HCT116 (cell line): ENCODE data around the gene HPCAL1. TPM values are rescaled to one million over a fixed set of nuclear protein-coding genes. Genes with fewer than 3 reads are reported as not detected.

Experiments used
- ATAC-seq: fragments of 200-7000 bp; cut with Tn5 transposase; 2 replicates; pipeline ENCODE4 v1.9.1; 2020; ENCODE audit warnings: mild to moderate bottlenecking, moderate library complexity
- BruUV-seq: library from RNA; stranded (reverse); fragments of 400-500 nt; replicated peaks from 2 replicates; lab custom pipeline; 2021; lab: Mats Ljungman, UMichigan
- CTCF ChIA-PET: fragments of 300-600 bp; sonication (Branson Sonifier 250); formaldehyde crosslinking; loops from one replicate; lab custom pipeline; 2021; ENCODE audit warnings: antibody characterized with exemption; lab: Charles Lee
- POLR2A ChIA-PET: fragments of 300-600, 350-600 bp; sonication (Branson Sonifier 250); formaldehyde crosslinking; loops from one replicate; lab custom pipeline; 2021; ENCODE audit warnings: antibody characterized with exemption; lab: Charles Lee
- RAD21 ChIA-PET, 2 experiments: fragments of 300-600 bp; sonication (Branson Sonifier 250); formaldehyde crosslinking; loops; one replicate each; lab custom pipeline; 2023; ENCODE audit warnings: low total read pairs in 2 of 2; ENCODE audit not compliant: uncharacterized antibody in 2 of 2, unreplicated experiment in 2 of 2, low non-redundant PET in 1 of 2; lab: Charles Lee
- DNase-seq: peaks from one replicate; pipeline ENCODE4 v3.0.0-alpha.2; 2010; ENCODE audit warnings: low read depth, low spot score
- H2AFZ ChIP-seq: fragments of 200-600 bp; shearing (Covaris generic), sonication (generic); 2 replicates; pipeline ENCODE4 v1.6.1; 2017; ENCODE audit warnings: low read depth, mixed run types, mixed read lengths, antibody characterized with exemption, low read length; ENCODE audit not compliant: poor library complexity, severe bottlenecking
- H3K27ac ChIP-seq: 2 replicates; pipeline ENCODE4 v1.5.1; 2012; ENCODE audit warnings: low read depth, low read length
- H3K27me3 ChIP-seq: fragments of 200-600 bp; sonication (generic); 2 replicates; pipeline ENCODE4 v1.6.1; 2016; ENCODE audit warnings: mixed run types, low read length, mixed read lengths; ENCODE audit not compliant: insufficient read depth
- H3K36me3 ChIP-seq, 2 experiments: fragments of 200-500 bp in 1 of 2; fragments of 200-600 bp in 1 of 2; sonication (Bioruptor generic) in 1 of 2; sonication (generic) in 1 of 2; 2 replicates each; pipeline versions ENCODE4 v1.5.1 to v1.6.1; 2014 to 2016; ENCODE audit warnings: low read length in 2 of 2, inconsistent platforms in 1 of 2, mixed read lengths in 1 of 2, mixed run types in 1 of 2; ENCODE audit not compliant: insufficient read depth in 2 of 2, control insufficient read depth in 1 of 2
- H3K4me1 ChIP-seq, 2 experiments: fragments of 200-600 bp in 1 of 2; sonication (generic) in 1 of 2; 2 replicates each; pipeline versions ENCODE4 v1.5.1 to v1.6.1; 2012 to 2017; ENCODE audit warnings: low read length in 2 of 2, inconsistent platforms in 1 of 2, mild to moderate bottlenecking in 1 of 2, mixed read lengths in 1 of 2, mixed run types in 1 of 2, moderate library complexity in 1 of 2; ENCODE audit not compliant: insufficient read depth in 2 of 2, control insufficient read depth in 1 of 2
- H3K4me2 ChIP-seq: fragments of 200-600 bp; sonication (generic); 2 replicates; pipeline ENCODE4 v1.6.1; 2017; ENCODE audit warnings: mixed run types, low read length, mixed read lengths
- H3K4me3 ChIP-seq, 2 experiments: fragments of 200-600 bp in 1 of 2; sonication (generic) in 1 of 2; replicated peaks in 1 of 2; 2 replicates each; pipeline ENCODE4 v1.5.1; 2011 to 2016; ENCODE audit warnings: low read length in 2 of 2, control low read depth in 1 of 2, low read depth in 1 of 2, mild to moderate bottlenecking in 1 of 2, mixed read lengths in 1 of 2, mixed run types in 1 of 2
- H3K79me2 ChIP-seq: fragments of 200-600 bp; sonication (generic); 2 replicates; pipeline ENCODE4 v1.6.1; 2017; ENCODE audit warnings: mild to moderate bottlenecking, mixed run types, low read length, moderate library complexity, mixed read lengths; ENCODE audit not compliant: insufficient read depth
- H3K9ac ChIP-seq: fragments of 200-600 bp; sonication (generic); 2 replicates; pipeline ENCODE4 v1.6.1; 2016; ENCODE audit warnings: low read length, mixed read lengths
- H3K9me2 ChIP-seq: fragments of 200-600 bp; sonication (generic), shearing (Covaris generic); 2 replicates; pipeline ENCODE4 v1.6.1; 2017; ENCODE audit warnings: mixed run types, mild to moderate bottlenecking, moderate library complexity; ENCODE audit not compliant: insufficient read depth
- H3K9me3 ChIP-seq, 2 experiments: fragments of 200-500 bp in 1 of 2; fragments of 200-600 bp in 1 of 2; sonication (Bioruptor generic) in 1 of 2; sonication (generic) in 1 of 2; 2 replicates each; pipeline ENCODE4 v1.6.1; 2014 to 2017; ENCODE audit warnings: low read length in 2 of 2, mixed read lengths in 2 of 2, inconsistent platforms in 1 of 2, low read depth in 1 of 2, mild to moderate bottlenecking in 1 of 2, mixed run types in 1 of 2, moderate library complexity in 1 of 2; ENCODE audit not compliant: control insufficient read depth in 1 of 2, insufficient read depth in 1 of 2
- H4K20me1 ChIP-seq: fragments of 200-600 bp; sonication (generic), shearing (Covaris generic); 2 replicates; pipeline ENCODE4 v1.6.1; 2017; ENCODE audit warnings: mixed run types, mild to moderate bottlenecking, moderate library complexity; ENCODE audit not compliant: insufficient read depth
- CBX3 ChIP-seq: IDR thresholded peaks from 2 replicates; pipeline ENCODE4 v1.6.1; 2012; ENCODE audit warnings: low read depth
- CEBPB ChIP-seq: IDR thresholded peaks from 2 replicates; pipeline ENCODE4 v1.6.1; 2012; ENCODE audit warnings: low read depth
- EGR1 ChIP-seq: IDR thresholded peaks from 2 replicates; pipeline ENCODE4 v1.6.1; 2012; ENCODE audit warnings: low read depth
- ELF1 ChIP-seq: IDR thresholded peaks from 2 replicates; pipeline ENCODE4 v1.6.1; 2012; ENCODE audit warnings: low read depth, borderline replicate concordance
- EZH2 ChIP-seq: fragments of 200-600 bp; sonication (generic); IDR thresholded peaks from 2 replicates; pipeline ENCODE4 v1.6.1; 2017; ENCODE audit warnings: antibody characterized with exemption, mixed run types
- EZH2phosphoT487 ChIP-seq: fragments of 200-600 bp; IDR thresholded peaks from 2 replicates; pipeline ENCODE4 v1.6.1; 2018; ENCODE audit warnings: antibody characterized with exemption, borderline replicate concordance
- FOSL1 ChIP-seq: IDR thresholded peaks from 2 replicates; pipeline ENCODE4 v1.6.1; 2012; ENCODE audit warnings: low read depth
- JUND ChIP-seq: IDR thresholded peaks from 2 replicates; pipeline ENCODE4 v1.6.1; 2012
- POLR2AphosphoS5 ChIP-seq: IDR thresholded peaks from 2 replicates; pipeline ENCODE4 v1.6.1; 2011; ENCODE audit warnings: mild to moderate bottlenecking, low read depth, low read length, moderate library complexity
- RAD21 ChIP-seq: IDR thresholded peaks from 2 replicates; pipeline ENCODE4 v1.6.1; 2012; ENCODE audit warnings: low read depth, mild to moderate bottlenecking
- SIN3A ChIP-seq: IDR thresholded peaks from 2 replicates; pipeline ENCODE4 v1.6.1; 2012; ENCODE audit warnings: low read depth
- SP1 ChIP-seq: IDR thresholded peaks from 2 replicates; pipeline ENCODE4 v1.6.1; 2012; ENCODE audit warnings: low read depth
- TCF7L2 ChIP-seq: IDR thresholded peaks from 2 replicates; pipeline ENCODE4 v1.7.0; 2011; ENCODE audit warnings: borderline replicate concordance, inconsistent platforms; ENCODE audit not compliant: insufficient read depth, insufficient read length; ENCODE audit errors: extremely low read depth
- YY1 ChIP-seq: IDR thresholded peaks from 2 replicates; pipeline ENCODE4 v1.6.1; 2011; ENCODE audit warnings: low read length, low read depth, moderate library complexity, mild to moderate bottlenecking; ENCODE audit not compliant: insufficient replicate concordance; ENCODE audit errors: extremely low read depth
- ZFX ChIP-seq: fragments of 450-650 bp; IDR thresholded peaks from 2 replicates; pipeline ENCODE4 v1.6.1; 2017
- ZNF274 ChIP-seq: fragments of 200-500 bp; sonication (Bioruptor generic); IDR thresholded peaks from 2 replicates; pipeline ENCODE4 v1.6.1; 2014; ENCODE audit warnings: mild to moderate bottlenecking, low read depth, low read length, inconsistent platforms
- intact Hi-C: fragments of 100-400 bp; cut with micrococcal nuclease; formaldehyde crosslinking; loops from 2 replicates; pipeline ENCODE4 v1.10.0; 2022
- total RNA-seq: library from RNA; stranded (reverse); gene quantifications from one replicate; pipeline ENCODE4 v1.2.1, GENCODE V29; 2021; ENCODE audit not compliant: unreplicated experiment
- TF ChIP-seq, protein P1 (sequence below): IDR thresholded peaks from 2 replicates; pipeline ENCODE4 v1.6.1; 2012
- TF ChIP-seq, protein P2 (sequence below): IDR thresholded peaks from 2 replicates; pipeline ENCODE4 v1.6.1; 2012; ENCODE audit warnings: low read depth
- TF ChIP-seq, protein P3 (sequence below): IDR thresholded peaks from 2 replicates; pipeline ENCODE4 v1.6.1; 2012
- TF ChIP-seq, protein P4 (sequence below): IDR thresholded peaks from 2 replicates; pipeline ENCODE4 v1.6.1; 2011; ENCODE audit warnings: mild to moderate bottlenecking, low read length, moderate library complexity; ENCODE audit not compliant: insufficient replicate concordance; ENCODE audit errors: extremely low read depth

The HPCAL1 gene
- total RNA-seq, 1 experiment from 2014 or later: 111 TPM

DNA sequence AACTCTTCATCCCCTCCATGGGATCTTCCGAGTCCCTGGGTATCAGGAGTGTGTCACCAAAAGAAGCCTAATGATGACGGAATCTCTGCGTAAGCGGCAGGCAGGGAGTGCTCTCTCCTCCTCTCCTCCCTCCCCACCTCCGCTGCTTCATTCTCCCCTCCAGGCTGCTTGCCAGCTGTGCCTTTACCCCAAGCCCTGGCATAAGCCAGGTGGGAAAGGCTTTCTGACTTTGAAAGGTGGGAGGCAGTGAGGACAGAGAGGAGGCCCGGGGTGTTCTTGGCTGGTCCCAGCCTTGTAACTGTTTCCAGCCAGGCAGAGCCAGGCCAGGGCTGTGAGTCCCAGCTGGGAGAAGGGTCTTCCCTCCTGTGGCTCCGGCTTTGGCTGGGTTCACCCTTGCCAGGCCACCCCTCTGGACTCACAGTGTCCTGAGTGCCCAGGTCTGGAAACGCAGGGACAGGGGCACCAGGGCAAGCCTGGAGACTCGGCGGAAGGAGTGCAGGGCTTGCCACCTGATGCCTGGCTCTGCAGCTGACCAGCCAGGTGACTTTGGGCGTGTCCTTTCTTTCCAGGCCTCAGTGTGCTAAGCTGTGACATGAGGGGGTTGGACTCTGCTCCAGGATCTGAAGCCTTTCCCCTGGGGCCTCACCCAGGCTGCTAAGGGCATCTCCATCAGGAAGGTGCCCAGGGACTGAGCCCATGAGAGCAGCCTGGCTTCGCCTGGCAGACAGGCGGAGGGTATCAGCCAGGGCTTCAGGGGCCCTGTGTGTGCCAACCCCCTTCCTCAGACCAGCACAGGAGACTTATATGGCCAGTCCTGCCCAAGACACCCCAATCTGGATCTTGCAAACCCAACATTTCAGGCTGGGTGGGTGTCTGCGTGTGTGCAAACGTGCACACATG, 32.7 kb upstream of the HPCAL1 start:
- POLR2A ChIA-PET: no interaction called here
- H3K9ac ChIP-seq: no peak overlapping the region
- H3K27ac ChIP-seq: no peak overlapping the region; the same call in 1 of the 2 replicates

More for the DNA sequence above, 32.7 kb upstream of the HPCAL1 start:
- intact Hi-C loops: loop anchor here (1.0 kb wide), 2 partner anchors 139 to 165 kb away; no protein-coding TSS in a partner anchor
- Histone ChIP-seq H2AFZ (no peak overlapping the region), H3K4me1 (peaks cover 10 to 26% of the 10 kb centered on the region in 2 experiments; a peak in 3 of 4 replicates), H4K20me1 (no peaks in the 10 kb centered on the region), H3K79me2 (no peaks in the 10 kb centered on the region), H3K4me2 (no peak overlapping the region), H3K27me3 (no peaks in the 10 kb centered on the region), H3K4me3 (no peak overlapping the region), H3K36me3 (no peaks in the 10 kb centered on the region), H3K9me2 (no peaks in the 10 kb centered on the region), H3K9me3 (no peaks in the 10 kb centered on the region)
- ATAC-seq (peak; percentile 31), DNase-seq (no peak)
- no TSS peak for BruUV-seq
- CTCF ChIA-PET: interaction anchor here (1.5 to 2.0 kb wide), 4 partner anchors 14 to 165 kb away, joined by 4 to 19 read pairs (median 8); no protein-coding TSS in a partner anchor
- RAD21 ChIA-PET: interaction anchor here (0.9 to 2.0 kb wide), 3 partner anchors 138 to 165 kb away, joined by 3 to 4 read pairs (median 4); no protein-coding TSS in a partner anchor
- TF ChIP-seq CBX3: no peak
- no peak for TF ChIP-seq TCF7L2
- no peak for TF ChIP-seq ZNF274
- TF ChIP-seq POLR2AphosphoS5: no peak
- no peak for TF ChIP-seq YY1
- TF ChIP-seq, protein P1, sequence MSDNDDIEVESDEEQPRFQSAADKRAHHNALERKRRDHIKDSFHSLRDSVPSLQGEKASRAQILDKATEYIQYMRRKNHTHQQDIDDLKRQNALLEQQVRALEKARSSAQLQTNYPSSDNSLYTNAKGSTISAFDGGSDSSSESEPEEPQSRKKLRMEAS: no peak
- TF ChIP-seq ELF1: no peak
- TF ChIP-seq, protein P2, sequence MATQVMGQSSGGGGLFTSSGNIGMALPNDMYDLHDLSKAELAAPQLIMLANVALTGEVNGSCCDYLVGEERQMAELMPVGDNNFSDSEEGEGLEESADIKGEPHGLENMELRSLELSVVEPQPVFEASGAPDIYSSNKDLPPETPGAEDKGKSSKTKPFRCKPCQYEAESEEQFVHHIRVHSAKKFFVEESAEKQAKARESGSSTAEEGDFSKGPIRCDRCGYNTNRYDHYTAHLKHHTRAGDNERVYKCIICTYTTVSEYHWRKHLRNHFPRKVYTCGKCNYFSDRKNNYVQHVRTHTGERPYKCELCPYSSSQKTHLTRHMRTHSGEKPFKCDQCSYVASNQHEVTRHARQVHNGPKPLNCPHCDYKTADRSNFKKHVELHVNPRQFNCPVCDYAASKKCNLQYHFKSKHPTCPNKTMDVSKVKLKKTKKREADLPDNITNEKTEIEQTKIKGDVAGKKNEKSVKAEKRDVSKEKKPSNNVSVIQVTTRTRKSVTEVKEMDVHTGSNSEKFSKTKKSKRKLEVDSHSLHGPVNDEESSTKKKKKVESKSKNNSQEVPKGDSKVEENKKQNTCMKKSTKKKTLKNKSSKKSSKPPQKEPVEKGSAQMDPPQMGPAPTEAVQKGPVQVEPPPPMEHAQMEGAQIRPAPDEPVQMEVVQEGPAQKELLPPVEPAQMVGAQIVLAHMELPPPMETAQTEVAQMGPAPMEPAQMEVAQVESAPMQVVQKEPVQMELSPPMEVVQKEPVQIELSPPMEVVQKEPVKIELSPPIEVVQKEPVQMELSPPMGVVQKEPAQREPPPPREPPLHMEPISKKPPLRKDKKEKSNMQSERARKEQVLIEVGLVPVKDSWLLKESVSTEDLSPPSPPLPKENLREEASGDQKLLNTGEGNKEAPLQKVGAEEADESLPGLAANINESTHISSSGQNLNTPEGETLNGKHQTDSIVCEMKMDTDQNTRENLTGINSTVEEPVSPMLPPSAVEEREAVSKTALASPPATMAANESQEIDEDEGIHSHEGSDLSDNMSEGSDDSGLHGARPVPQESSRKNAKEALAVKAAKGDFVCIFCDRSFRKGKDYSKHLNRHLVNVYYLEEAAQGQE: no peak
- TF ChIP-seq, protein P3, sequence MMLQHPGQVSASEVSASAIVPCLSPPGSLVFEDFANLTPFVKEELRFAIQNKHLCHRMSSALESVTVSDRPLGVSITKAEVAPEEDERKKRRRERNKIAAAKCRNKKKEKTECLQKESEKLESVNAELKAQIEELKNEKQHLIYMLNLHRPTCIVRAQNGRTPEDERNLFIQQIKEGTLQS: no peak
- TF ChIP-seq RAD21: no peak
- no peak for TF ChIP-seq CEBPB
- TF ChIP-seq FOSL1: no peak
- no peak for TF ChIP-seq ZFX
- TF ChIP-seq JUND: no peak
- TF ChIP-seq EZH2: no peak
- no peak for TF ChIP-seq EGR1
- no peak for TF ChIP-seq SP1
- no peak for TF ChIP-seq EZH2phosphoT487
- TF ChIP-seq SIN3A: no peak
- TF ChIP-seq, protein P4, sequence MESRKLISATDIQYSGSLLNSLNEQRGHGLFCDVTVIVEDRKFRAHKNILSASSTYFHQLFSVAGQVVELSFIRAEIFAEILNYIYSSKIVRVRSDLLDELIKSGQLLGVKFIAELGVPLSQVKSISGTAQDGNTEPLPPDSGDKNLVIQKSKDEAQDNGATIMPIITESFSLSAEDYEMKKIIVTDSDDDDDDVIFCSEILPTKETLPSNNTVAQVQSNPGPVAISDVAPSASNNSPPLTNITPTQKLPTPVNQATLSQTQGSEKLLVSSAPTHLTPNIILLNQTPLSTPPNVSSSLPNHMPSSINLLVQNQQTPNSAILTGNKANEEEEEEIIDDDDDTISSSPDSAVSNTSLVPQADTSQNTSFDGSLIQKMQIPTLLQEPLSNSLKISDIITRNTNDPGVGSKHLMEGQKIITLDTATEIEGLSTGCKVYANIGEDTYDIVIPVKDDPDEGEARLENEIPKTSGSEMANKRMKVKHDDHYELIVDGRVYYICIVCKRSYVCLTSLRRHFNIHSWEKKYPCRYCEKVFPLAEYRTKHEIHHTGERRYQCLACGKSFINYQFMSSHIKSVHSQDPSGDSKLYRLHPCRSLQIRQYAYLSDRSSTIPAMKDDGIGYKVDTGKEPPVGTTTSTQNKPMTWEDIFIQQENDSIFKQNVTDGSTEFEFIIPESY: no peak
